Lower leg skin (tissue), 3 donors: ENCODE results near the gene SMOC2.

Source experiments
- CTCF ChIP-seq, 3 donors: fragments of 450-650 bp; IDR thresholded peaks; one replicate each; pipeline ENCODE4 v1.5.1; 2016; ENCODE audit warnings: antibody characterized with exemption in 3 of 3, mild to moderate bottlenecking in 3 of 3, moderate library complexity in 2 of 3
- POLR2A ChIP-seq, 2 donors: fragments of 450-650 bp; IDR thresholded peaks; one replicate each; pipeline ENCODE4 v1.6.1; 2016 to 2017; ENCODE audit warnings: antibody characterized with exemption in 2 of 2, mild to moderate bottlenecking in 1 of 2, moderate library complexity in 1 of 2

- TF ChIP-seq CTCF (IDR thresholded peaks at IDR 0.05), result no peak
- TF ChIP-seq POLR2A (IDR thresholded peaks at IDR 0.05), result no peak
These were observed 222.1 kb downstream of the SMOC2 start for GRCh38 chr6:168663041-168663440.
